Measurements from ENCODE around the gene BBS7.

The BBS7 gene

GRCh38 chr4:121900132-121900983 is 30.1 kb upstream of the BBS7 start:
- peak; percentile 96 for ATAC-seq
- TF ChIP-seq POU6F1 (CRISPR knock-in tag; IDR thresholded peaks at IDR 0.05; ENCODE audit: borderline replicate concordance, low read depth), result no peak
- TF ChIP-seq ZNF70 (CRISPR knock-in tag; IDR thresholded peaks at IDR 0.05), result no peak
- TF ChIP-seq ZFP3 (CRISPR knock-in tag; IDR thresholded peaks at IDR 0.05), result no peak
- no peak for TF ChIP-seq ESRRG (CRISPR knock-in tag; IDR thresholded peaks at IDR 0.05)
- TF ChIP-seq PATZ1 (CRISPR knock-in tag; IDR thresholded peaks at IDR 0.05; ENCODE audit: borderline replicate concordance), result no peak

- TF ChIP-seq TCF4 (CRISPR knock-in tag; IDR thresholded peaks at IDR 0.05; ENCODE audit: borderline replicate concordance) (no peak), ZNF8 (CRISPR knock-in tag; IDR thresholded peaks at IDR 0.05) (no peak), ZFP3 (CRISPR knock-in tag; IDR thresholded peaks at IDR 0.05) (no peak), ZFP30 (CRISPR knock-in tag; IDR thresholded peaks at IDR 0.05) (no peak), ZNF70 (CRISPR knock-in tag; IDR thresholded peaks at IDR 0.05) (no peak), OSR1 (CRISPR knock-in tag; IDR thresholded peaks at IDR 0.05) (no peak), TSHZ2 (CRISPR knock-in tag; IDR thresholded peaks at IDR 0.05) (no peak), ZNF565 (CRISPR knock-in tag; conservative IDR thresholded peaks at IDR 0.05; ENCODE audit: low read depth) (no peak), CREB5 (CRISPR knock-in tag; IDR thresholded peaks at IDR 0.05; ENCODE audit: low read depth) (no peak), PATZ1 (CRISPR knock-in tag; IDR thresholded peaks at IDR 0.05; ENCODE audit: borderline replicate concordance) (no peak), GLIS3 (CRISPR knock-in tag; IDR thresholded peaks at IDR 0.05) (no peak)
- ATAC-seq, result peak; percentile 60
Observed at GRCh38 chr4:121898150-121898549, 27.9 kb upstream of the BBS7 start.

GRCh38 chr4:121888134-121888533 is 17.9 kb upstream of the BBS7 start:
- ATAC-seq, result no peak
- TF ChIP-seq PATZ1 (CRISPR knock-in tag; IDR thresholded peaks at IDR 0.05; ENCODE audit: borderline replicate concordance), result no peak
- no peak for TF ChIP-seq SNAI2 (CRISPR knock-in tag; IDR thresholded peaks at IDR 0.05)
- TF ChIP-seq ZNF70 (CRISPR knock-in tag; IDR thresholded peaks at IDR 0.05), result no peak
- TF ChIP-seq POU6F1 (CRISPR knock-in tag; IDR thresholded peaks at IDR 0.05; ENCODE audit: borderline replicate concordance, low read depth), result no peak
- TF ChIP-seq TSHZ2 (CRISPR knock-in tag; IDR thresholded peaks at IDR 0.05), result no peak
- no peak for TF ChIP-seq ZFP3 (CRISPR knock-in tag; IDR thresholded peaks at IDR 0.05)
- TF ChIP-seq ARNTL (CRISPR knock-in tag; IDR thresholded peaks at IDR 0.05; ENCODE audit: borderline replicate concordance, low read depth), result no peak
- TF ChIP-seq OSR1 (CRISPR knock-in tag; IDR thresholded peaks at IDR 0.05), result no peak
- TF ChIP-seq ZC3H10 (CRISPR knock-in tag; IDR thresholded peaks at IDR 0.05), result no peak
- no peak for TF ChIP-seq CSDC2 (CRISPR knock-in tag; IDR thresholded peaks at IDR 0.05)
- TF ChIP-seq ZFP30 (CRISPR knock-in tag; IDR thresholded peaks at IDR 0.05), result no peak
